Superior temporal gyrus (tissue), 1 donor: Measurements from ENCODE around the gene TCF4.
A peak's percentile ranks its signal among the peaks of the same experiment; 100 is the strongest.

Source experiments
- DNase-seq: peaks from one replicate; pipeline ENCODE4 v3.0.0-alpha.2; 2016; ENCODE audit errors: extremely low spot score

TCF4 gene

DNA sequence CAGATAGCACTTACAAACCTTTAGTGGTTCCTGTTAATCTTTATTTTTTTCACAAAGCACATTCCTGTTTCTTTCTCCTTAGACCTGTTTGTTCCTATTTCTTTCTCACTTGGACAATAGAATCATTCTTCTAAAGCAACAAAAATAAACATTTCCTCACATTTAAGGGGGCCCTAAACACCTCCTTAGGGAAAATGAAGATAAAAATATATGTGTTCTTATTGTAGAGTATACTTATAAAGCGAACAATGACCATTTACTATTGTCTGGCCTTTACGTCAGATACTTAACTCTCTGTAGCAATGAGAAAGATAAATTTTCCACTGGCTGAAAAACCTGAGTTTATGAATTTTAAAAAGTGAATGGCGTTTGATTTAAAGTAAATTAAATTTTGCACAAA is 234.6 kb downstream of the TCF4 start:
- no peak for DNase-seq

DNA sequence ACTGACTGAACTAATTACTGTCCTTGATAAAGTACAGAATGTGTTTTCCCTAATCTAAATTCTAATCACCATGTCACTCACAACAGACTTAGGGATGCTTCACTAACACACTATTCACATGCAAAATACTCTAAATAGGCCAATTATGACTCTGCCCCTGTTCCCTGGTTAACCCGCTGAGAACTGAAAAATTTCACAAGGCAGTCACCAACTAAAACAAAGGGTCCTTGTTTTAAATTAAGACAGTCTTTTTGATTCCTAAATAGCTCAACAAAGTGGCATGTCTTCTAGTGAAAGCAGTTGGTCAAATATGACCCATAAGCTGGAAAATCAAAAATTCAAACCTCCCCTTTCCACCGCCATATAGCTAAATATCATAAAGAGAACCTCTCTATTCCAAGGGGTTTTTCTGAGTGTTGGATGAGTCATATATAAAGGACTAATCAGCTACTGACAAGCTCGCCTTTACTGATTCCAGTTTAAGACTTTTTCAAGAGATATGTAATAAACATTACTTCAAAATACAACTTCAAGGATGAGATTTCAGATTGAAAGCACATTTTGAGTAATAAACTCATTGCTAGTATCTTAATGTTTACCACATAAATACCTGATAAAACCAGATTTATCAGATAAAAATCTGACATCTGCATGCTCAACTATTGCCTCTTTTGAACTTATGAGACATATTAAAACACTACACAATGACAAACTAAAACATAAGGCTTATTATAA is 235.8 kb downstream of the TCF4 start:
- DNase-seq = peak; percentile 89

DNA sequence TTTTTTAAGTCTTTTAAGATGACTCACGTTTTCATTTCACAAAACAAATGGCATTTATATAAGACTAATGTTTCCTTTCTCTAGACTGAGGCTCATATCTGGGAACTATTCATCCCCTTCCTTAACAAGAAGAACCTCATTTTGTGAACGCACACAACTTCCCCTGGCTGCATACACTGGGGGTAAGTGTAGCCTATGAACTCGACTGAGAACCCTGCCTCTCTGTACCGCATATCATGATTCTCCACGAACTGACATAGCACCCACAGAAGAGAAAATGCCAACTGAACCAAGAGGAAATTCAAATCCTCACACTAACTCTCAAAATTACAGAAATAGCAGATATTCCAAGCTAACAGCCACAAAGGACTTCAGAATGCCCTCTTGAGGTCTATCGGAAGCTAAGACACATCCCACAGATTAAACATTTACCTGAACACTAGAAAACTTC is 236.7 kb downstream of the TCF4 start:
- peak; percentile 80 for DNase-seq

- no peak for DNase-seq
These were observed 238.3 kb downstream of the TCF4 start for GRCh38 chr18:55349685-55350084.

DNA sequence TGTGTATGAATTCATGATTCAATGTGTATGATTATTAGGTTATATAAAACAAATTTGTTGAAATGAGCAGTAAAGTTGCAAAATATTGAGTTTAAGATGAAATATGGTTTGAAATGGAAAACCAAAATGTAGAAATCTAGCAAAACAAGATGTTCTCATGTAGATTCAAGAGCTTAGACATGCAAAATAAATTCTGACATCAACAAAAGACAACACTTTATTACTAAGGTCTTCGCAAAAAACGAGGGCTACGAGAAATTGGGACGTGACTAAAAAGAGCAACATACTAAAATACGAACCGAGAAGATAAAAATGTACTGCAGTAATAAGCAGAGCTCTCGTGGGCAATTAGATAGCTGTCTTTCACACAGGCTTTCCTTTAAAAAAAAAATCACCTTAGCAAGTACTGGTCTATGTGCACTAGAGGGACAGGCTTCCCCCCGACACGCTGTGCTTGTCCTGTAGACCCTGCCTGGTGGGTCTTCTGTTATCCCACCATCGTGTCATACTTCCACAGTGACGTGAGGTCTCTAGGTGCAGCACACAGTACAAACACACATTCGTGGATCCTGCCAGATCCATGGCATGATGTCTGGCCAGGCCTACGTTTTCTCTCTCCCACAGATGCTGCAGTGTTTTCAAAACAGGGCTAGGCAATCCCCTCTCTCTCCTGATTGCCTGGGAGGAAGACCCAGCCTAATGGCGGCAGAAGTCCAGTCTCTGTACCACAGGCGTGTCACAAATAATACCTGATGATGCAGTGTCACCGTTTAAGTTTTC is 240.8 kb downstream of the TCF4 start:
- DNase-seq = peak; percentile 84

- DNase-seq = peak; percentile 83
These were observed 241.6 kb downstream of the TCF4 start for GRCh38 chr18:55346387-55346786.

GRCh38 chr18:55345103-55345950 is 242.7 kb downstream of the TCF4 start:
- DNase-seq = peak; percentile 75

DNA sequence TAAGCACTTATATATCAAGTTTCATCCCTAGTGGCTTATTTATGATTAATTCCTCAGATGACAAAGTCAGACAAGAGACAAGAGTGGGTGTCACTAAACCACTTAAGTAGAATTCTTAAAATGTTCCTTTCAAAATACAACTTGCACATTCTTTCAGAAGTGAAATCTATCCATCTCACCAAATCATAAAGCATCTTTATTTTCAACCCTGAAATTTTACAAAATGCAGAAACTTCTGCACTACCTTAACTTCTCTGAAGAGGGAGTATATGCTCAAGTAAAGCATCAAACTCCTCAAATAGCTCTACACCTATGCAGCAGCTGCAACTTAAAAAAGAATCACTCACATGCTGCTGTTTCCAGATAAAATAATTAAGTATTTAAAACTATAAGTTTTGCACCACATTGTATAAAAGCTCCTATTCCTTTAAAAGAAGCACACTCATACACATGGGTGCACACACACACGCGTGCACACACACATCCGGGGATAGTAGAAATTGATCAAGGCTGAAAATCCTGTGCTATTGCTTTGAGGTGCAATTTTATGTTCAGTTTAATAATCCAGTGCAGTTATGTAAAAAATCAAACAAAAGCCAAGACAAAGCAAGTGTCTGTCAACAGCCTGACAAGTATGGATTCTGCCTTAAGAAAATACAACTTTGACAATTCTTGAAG is 244.5 kb downstream of the TCF4 start:
- peak; percentile 90 for DNase-seq

DNA sequence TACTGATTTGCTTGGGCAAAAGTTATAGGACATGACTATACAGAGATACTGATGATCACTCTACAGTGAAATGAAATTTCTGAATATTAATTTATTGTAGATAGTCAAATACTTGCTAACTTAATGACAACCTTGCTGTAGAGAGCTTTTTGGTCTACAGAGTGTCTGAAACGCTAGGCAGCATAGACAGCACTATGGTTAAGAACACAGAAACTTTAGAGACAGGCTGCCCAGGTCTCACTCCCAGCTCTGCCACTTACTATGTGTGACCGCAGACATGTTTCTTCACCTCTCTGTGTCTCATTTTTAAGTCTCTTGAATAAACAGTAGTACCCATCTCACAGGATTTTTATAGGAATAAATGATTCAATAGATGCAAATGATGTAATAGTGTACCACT is 247.0 kb downstream of the TCF4 start:
- DNase-seq = peak; percentile 60

DNA sequence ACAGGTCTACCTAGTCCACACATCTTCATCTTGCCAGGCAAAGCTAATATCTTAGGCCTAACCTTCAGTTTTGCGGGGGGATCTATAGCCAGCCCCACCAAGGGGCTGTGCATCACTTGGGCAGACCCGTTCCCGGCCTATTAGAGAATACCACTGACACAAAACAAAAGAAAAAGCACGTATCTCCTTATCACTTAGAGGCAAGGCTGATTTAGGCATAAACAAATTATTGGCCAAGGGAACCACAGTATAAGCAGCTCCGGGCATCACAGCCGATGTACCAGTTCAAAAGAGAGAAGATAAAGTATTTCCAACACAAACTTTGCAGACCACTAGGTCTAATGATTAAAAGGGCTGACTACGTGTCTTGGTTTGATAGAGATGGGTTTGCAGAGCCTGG is 248.0 kb downstream of the TCF4 start:
- DNase-seq = peak; percentile 69

DNA sequence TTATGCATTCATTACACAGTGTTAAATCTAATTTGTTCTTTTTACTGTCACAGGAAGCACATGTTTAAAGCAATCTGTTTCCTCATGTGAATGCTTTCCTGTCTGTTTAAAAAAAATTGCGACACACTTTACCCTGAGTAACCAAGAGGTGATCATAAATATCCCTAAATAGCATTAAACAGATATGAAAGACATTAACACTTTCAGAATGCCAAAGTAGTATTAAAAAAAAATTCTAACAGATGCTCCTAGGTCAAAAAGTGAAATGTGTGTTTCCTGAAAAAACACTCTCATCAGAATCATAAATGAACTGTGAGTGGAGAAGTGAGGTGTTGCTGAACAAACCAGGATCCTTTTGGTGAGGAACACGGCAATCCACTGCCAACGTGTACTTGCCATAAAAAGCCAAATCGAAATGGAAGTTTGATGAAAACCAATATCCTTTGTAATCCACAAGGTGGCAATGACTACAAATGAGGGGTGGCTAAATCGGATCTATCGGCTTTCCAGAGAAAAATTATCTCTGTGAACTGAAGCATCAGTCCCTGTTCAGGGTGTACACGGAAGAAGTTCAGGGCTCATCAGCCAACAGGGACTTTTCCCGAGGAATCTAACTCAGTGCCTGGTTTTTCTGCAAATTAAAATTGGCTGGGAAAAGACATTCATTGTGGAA is 248.9 kb downstream of the TCF4 start:
- peak; percentile 85 for DNase-seq

DNA sequence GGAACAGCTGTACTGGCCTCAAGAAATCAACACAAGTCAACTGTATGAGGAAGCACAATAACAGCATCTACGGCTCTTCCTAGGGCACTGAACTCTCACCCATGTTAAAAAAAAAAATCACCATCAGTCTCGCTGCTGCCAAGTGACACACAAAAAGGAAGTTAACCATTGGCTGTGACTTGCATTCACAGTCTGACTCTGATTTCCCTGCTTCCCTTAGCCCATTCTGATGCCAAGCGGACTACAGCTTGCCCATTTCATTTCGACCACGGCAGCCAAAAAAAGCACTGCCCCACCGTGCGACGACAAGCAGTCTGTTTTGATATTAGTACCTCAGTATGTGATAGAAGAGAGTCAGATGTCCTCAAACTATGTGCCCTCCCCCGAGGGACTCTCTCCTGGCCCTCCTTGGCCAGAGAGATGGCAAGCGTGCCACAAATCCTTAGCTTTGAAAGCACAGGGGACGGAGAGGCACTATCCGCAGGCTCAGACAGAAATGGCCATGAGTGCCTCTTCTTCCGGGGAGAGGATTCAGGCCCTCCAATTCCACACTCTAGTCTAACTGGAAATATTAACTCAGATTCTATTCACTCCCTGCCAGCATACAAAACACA is 250.0 kb downstream of the TCF4 start:
- DNase-seq = peak; percentile 87

GRCh38 chr18:55337138-55337537 is 250.9 kb downstream of the TCF4 start:
- peak; percentile 78 for DNase-seq

DNA sequence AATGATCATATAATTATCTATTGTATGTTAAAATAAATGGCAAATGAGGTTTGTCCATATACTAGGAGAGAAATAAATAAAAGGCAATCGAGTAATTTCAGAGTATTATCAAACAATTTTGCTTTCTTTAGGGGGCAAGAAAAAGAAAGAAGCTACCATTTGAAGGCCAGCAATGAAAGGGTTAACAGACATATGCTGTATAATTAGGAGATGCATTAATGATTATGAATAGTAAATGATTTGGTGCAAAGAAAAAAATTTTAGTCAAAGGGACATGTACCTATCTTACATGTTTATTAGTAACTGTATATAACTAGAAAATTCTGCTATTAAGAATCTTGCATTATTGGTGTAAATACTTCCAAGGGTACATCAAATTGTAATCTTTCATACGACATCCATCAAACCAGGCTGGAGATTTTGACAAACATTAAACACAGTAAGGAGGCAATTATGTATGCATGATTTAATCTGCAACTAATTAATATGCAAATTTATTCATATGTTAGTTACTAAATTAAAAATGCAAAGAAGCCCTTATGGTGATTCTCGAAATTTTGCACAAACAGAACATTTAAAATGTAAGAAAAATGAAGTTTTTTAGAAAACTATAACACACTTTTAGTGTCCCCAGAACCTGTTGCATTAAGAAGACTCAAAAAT is 251.4 kb downstream of the TCF4 start:
- DNase-seq = no peak

GRCh38 chr18:55334875-55335274 is 253.1 kb downstream of the TCF4 start:
- peak; percentile 86 for DNase-seq

- peak; percentile 77 for DNase-seq
These were observed 256.7 kb downstream of the TCF4 start for GRCh38 chr18:55331301-55331700.

GRCh38 chr18:55328301-55328700 is 259.7 kb downstream of the TCF4 start:
- no peak for DNase-seq

DNA sequence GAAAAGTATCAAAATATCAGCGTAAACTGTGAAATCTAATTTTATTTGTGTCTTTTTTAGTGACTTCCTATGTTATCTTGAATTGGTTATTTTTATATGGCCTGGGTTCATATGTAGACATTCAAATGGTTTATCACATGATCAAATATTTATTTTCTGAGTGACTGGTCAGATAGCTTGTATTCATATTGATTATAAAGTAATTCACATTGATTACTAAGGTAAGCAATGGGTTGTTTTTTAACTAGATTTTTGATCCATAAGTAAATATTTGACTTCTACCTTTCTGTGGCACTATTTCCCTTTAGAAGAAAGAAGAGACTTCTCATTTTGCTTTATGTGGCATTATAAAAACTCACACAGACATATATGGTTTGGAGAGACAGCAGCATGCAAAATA is 260.5 kb downstream of the TCF4 start:
- DNase-seq = no peak

DNA sequence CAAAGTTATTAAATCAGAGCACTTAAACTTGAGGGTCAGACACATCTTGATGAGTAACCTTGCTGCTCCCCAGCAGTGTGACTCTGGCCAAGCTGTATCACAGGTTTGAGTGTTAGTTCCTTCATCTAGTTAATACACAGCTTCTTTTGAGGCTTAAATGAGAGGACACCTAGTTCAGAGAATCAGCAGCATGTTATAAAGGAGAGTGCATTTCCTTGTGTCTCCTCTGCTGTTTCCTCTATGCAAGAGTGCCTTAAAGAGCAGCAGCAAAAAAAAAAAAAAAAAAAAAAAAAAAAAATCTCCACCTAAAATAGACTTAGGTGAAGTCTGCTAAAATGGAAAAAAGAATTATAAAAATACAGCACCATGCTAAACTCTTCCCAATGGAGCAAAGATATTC is 261.9 kb downstream of the TCF4 start:
- no peak for DNase-seq

DNA sequence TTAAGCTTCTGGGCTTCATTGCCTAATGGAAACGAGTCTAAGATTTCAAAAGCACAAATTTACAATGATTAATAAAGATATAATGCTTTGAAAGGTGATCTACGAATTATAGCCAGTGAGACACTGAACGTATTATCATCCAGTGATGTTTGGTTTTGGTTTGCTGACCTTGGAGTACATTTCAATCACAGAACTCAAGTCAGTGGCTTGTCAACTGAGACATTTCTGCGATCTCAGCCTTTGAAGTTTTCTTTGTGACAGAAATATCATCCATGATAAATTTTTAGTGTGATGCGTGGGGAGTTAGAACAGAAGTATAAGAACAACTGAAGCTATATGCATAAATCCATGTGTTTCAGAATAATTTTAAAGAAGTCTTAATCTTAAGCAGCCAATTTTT is 263.8 kb downstream of the TCF4 start:
- peak; percentile 78 for DNase-seq
